ENCODE measurements around the gene SUGP2.
"Not testable (repeated sequence)": the region's sequence is repeated elsewhere in the genome, so short reads cannot be mapped to it uniquely, and the experiment has no call there.

Gene SUGP2

GRCh38 chr19:19028526-19028925, 4.8 kb downstream of the SUGP2 start:
- DNase-seq, result no peak

- no peak for DNase-seq
Measured at GRCh38 chr19:19027228-19027627, 6.1 kb downstream of the SUGP2 start.

- DNase-seq, result no peak
Measured at GRCh38 chr19:19026299-19026971, 6.9 kb downstream of the SUGP2 start.

GRCh38 chr19:19025861-19026260, 7.5 kb downstream of the SUGP2 start:
- DNase-seq, result no peak

GRCh38 chr19:19023376-19023775, 9.9 kb downstream of the SUGP2 start:
- DNase-seq, result not testable (repeated sequence)

GRCh38 chr19:19022380-19022961, 10.8 kb downstream of the SUGP2 start:
- DNase-seq, result no peak

- no peak for DNase-seq
Measured at GRCh38 chr19:19021115-19021514, 12.2 kb downstream of the SUGP2 start.

- DNase-seq, result no peak
Measured at GRCh38 chr19:19010551-19010950, 22.8 kb downstream of the SUGP2 start.

- DNase-seq, result no peak
Measured at GRCh38 chr19:19009951-19010350, 23.4 kb downstream of the SUGP2 start.

- no peak for DNase-seq
Measured at GRCh38 chr19:19006213-19006612, 27.1 kb downstream of the SUGP2 start.

- no peak for DNase-seq
Measured at GRCh38 chr19:19004144-19004543, 29.2 kb downstream of the SUGP2 start.

- no peak for DNase-seq
Measured at GRCh38 chr19:18999896-19000620, 33.3 kb downstream of the SUGP2 start.

GRCh38 chr19:18999016-18999758, 34.1 kb downstream of the SUGP2 start:
- no peak for DNase-seq

- DNase-seq, result no peak
Measured at GRCh38 chr19:18998276-18998675, 35.0 kb downstream of the SUGP2 start.

GRCh38 chr19:18996796-18997394, 36.4 kb downstream of the SUGP2 start:
- DNase-seq, result no peak

- no peak for DNase-seq
Measured at GRCh38 chr19:18996351-18996750, 37.0 kb downstream of the SUGP2 start.

- no peak for DNase-seq
Measured at GRCh38 chr19:18995804-18996241, 37.5 kb downstream of the SUGP2 start.

GRCh38 chr19:18993115-18993514, 40.2 kb downstream of the SUGP2 start:
- DNase-seq, result no peak

GRCh38 chr19:18992696-18993095, 40.6 kb downstream of the SUGP2 start:
- DNase-seq, result no peak

GRCh38 chr19:18991468-18991867, 41.8 kb downstream of the SUGP2 start:
- no peak for DNase-seq

GRCh38 chr19:18991006-18991405, 42.3 kb downstream of the SUGP2 start:
- DNase-seq, result no peak

- no peak for DNase-seq
Measured at GRCh38 chr19:18990128-18990708, 43.1 kb downstream of the SUGP2 start.

- no peak for DNase-seq
Measured at GRCh38 chr19:18989316-18989715, 44.0 kb downstream of the SUGP2 start.
